Measurements from ENCODE around the gene ZBTB7C.

ZBTB7C gene

DNA sequence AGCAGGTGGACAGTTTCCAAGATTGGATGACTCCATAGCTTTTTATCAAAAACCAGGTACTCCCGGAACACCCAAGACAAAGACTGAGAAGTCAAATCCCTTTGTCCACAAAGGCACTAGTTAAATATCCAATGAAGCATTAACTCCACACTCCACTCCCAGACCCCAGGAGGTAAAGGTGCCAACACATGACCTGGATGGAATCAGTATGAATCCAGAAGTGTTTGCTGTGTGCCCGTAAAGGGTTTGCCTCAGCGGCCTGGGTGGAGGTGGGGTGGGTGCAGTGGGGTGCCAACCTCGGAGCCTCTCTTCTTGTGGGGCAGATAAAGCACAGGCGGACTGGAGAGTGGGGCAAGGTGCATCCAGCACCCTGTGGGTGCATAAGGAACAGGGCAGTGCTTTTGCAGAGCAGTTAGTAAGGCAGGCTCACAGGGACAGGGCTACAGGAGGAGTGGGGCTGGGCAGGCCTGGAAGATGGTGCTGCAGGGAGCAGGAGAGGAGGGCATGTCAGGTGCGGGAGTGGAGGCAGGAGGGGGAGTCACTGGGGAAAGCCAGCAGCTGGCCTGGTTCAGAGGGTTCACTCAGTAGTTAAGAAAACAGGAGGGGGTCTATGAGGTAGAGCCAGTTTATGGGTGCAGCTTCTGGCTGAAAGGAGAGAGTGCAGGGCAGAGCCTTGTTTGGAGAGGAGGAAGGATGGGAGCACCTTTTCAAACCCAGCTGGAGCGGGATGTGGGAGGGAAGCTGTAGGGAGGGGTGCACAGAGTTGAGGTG is 270.3 kb downstream of the ZBTB7C start:
- DNase-seq (ENCODE audit: low spot score), result no peak

DNA sequence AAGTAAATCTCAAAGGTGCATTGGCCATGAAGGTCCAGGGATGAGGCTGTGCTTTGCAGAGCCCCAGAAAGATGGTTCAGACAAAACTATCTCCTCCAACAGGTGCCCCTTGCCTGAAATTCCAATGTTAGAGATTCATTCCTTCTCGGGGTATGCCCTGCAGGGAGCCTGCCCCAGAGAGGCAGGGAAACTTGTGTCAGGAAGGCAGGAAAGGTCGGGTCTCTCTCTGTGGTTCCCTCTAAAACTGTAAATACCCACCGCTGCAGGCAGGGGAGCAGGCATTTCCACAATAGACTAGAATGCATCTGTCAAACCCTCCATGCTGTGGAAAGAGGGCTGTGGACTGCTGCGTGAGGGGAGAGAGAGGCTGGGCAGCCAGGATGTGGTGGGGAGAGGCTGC is 271.0 kb downstream of the ZBTB7C start:
- DNase-seq (ENCODE audit: low spot score), result no peak

DNA sequence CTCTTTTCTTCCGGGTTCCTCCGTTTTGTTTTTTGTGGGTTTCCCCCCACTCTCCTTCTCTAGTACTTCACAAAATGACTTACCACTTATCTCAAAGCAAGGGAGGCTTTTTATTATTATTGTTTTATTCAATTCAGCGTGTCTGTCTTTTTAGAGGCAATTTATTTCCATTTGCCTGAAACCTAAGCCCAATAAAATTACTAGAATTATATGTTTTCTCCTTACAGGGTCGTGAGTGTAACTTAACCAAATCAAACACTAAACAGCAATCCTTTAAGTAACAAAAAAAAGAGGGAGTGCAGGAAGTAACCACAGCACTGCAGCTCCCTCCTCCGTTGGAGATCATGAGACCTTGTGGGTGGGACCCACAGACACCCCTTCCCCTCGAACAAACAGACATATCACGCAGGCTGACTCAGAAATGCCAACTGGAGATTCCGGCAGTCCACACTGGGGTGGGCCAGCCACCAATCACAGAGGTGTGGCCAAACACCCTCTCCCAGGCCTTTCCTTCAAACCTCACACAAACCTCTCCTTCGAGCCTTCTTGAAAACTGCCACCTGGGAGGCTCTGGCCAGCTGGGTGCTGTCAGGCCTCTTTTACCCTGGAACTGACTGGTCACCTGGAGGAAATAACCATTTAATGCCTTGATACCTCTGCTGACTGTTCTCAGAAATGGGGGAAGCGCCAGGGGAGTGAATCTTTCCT is 271.7 kb downstream of the ZBTB7C start:
- no peak for DNase-seq (ENCODE audit: low spot score)

DNA sequence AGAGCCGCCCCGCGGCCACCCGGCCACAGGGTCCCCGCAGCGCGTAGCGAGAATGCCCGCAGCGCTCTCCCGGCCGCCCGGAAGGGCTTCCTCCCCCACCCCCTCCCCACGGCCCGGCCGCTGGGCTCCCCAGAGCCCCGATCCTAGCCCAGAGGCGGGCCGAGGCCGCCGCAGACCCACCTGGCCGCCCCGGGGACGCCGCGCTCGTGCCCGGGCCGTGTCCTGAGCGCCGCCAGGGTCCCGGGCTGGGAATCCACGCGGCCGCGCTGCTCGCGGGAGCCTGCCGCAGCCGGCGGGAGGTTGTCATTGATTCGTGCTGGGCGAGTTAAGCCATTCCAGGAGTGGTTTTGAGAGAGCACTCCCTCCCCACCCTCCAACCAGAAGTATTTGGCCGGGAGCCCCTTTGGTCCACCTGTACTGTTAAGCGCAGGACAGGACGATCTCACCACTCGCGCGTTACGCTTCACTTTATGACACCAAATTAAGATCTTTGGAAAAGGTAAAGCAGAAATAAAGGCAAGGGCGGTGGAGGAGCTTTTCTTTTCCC is 272.3 kb downstream of the ZBTB7C start:
- no peak for DNase-seq (ENCODE audit: low spot score)

DNA sequence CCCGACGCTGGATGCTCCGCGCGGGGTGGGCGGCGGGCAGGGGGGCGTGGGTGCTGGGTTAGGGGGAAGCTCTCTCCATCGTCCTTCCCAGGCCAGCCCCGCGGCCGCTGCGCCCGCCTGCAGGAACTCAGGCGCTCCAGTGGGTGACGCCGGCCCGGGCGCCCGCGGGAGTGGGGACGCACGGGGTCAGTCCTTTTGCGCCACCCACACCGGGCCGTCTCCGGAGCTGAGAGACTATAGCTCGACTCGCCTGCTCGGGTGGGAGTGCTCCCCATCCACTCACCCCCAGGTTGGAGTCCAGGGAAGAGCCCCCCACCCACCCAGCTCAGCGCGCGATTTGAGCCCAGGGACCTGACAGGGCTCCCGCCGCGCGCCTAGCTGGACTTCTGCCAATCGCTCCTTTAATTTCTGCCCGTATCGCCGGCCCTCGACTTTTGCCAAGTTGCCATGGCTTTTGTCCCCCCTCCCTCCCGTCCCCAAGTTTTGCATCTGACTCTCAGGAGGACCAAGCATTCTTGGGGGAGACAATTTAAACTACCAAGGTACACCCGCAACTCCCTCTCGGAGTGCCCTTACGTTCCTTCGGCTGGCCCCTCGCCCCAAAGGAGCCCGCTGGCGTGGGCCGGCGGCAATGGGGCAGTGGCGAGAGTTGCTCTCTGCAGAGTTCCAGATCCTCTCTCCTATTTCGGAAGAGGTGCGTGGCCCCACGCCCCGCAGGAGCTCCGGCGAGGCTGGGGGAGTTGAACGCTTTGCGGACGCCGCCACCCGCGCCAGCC is 272.9 kb downstream of the ZBTB7C start:
- DNase-seq (ENCODE audit: low spot score), result no peak

DNA sequence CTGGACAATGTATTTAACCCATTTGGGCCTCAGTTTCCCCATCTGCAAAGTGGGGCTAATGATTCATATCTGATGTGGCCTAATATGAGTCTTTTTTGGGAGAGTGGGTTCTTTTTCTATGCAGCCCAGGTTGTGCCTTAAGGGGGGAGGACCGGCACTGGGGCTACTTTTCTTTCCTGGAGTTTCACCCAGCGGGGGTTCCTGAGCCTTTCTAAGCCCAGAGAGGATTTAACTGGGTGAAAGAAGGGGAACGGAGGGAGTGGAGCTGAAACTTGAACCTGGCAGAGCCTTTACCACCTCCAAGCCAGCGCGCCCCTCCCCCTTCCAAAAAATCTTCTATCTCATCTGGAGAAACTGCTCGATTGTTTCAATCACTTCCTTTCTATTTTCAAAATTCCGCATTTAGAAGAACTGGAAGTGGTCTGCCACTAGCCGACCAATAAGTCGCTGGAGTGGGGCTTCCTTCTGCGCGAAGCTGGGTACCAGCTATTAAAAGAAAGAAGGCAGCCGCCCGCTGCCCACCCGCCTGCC is 273.7 kb downstream of the ZBTB7C start:
- DNase-seq (ENCODE audit: low spot score), result no peak

DNA sequence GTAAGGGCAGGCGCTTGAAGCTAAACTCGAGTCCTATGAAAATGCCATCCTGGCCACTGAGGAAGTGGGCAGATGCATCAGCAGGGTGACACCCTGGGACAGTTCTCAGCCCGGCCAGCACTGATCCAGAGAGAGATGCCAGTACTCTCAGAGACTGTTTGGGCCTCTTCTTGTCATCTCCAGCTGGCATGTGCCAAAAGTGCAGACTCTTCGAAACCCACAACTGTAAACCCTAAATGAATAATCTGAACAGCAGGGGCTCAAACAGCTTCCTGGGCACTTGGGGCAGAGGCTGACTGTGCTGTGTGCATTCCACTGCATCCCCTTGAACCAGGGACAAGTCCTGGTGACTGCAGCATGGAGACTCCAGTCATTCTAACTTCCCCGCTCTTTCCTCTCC is 274.6 kb downstream of the ZBTB7C start:
- DNase-seq (ENCODE audit: low spot score), result no peak

DNA sequence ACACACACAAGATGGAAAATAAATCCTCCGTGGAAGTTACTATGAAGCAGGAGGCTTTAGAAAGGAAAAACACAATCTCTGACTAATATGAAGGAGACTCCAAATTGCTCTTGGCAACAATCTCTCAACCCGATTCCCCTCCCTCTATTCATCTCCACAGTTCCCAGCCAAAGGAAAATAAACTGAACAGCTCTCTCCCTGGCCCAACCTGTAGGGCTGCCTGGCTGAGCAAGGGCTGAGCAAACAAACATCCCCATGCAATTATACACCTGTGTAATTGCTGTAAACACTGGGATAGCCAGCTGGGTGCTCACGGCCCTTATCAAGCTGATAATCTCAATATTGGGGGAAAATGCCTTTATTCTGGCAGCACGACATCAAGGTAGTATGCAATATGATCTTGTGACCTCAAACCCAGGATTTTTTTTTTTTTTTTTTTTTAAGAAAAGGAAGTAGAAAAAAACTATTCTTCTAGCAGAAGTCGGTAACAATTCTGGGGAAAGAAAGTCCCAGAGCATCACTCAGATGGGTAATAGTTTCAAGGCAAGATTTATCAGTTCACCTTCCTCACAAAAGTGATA is 275.4 kb downstream of the ZBTB7C start:
- DNase-seq (ENCODE audit: low spot score), result no peak

DNA sequence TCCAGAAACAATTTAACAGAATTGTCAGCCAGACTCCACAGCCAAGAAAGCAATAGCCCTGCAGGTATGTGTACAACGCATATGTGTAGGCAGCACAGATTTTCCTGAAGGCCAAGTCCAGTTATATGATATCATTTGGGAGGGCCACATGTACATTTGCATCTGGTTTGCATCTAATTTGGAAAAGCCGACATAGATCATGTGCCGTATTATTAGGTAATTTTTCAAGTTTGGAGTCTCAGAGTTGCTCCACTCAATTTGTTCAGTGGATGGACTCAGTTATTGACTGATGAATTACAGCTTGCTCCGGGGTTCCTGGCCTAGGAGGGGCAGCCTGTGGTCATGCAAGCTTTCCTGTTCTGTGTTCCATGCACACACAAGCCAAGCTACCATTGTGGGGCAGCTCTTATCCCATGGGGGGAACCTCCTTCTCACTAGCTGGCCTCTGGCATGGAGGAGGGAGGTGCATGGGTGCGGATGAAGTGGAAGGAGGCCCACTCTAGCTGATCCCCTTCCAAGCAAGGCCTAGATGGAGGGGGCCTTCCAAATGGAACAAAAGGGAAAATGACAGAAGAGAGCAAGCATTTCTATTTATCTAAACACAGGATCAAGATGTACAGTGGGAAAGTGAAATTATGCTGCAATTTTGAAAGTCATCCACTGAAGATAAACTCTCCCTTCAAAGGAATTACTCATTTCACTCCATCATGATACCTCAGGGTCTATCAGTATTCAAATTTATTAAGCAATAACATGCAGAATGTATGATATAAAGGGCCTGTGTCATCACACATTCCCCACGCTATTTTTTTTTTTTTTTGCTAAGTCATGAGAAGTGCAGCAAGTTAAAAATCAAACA is 276.2 kb downstream of the ZBTB7C start:
- no peak for DNase-seq (ENCODE audit: low spot score)

DNA sequence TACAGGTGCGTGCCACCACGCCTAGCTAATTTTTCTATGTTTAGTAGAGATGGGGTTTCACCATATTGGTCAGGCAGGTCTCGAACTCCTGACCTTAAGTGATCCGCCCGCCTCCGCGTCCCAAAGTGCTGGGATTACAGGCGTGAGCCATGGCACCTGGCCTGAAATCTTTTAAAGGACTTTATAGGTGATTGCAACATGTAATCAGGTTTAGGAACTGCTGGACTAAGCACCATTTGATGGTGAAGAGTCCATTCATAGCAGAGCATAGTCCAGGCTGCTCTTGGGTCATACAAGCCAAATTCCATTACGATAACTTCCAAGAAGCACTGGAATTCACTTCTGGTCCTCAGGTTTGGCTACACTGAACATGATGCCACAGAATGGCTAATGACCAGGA is 278.1 kb downstream of the ZBTB7C start:
- DNase-seq (ENCODE audit: low spot score), result no peak

DNA sequence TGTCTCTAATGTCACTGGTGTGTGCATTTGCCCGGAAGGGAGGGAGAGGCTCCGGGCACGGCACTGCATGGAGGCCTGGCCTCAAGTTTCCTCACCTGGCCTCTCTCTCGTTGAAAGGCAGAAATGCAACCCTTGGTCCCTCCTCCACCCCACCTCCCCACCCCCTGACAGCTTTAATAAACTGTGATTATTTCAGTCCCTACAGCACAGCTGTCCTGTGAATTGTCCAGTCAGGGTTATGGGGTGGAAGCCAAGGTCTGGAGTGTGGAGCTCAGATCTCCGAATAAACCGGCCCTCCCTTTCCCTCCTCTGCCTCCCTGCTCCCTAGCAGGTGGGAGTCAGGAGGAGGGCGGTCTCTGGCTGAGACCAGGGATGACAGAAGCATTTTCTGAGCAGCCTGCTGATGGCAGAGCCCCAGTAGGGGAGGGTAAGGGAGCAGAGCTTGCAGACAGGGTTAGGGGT is 279.5 kb downstream of the ZBTB7C start:
- no peak for DNase-seq (ENCODE audit: low spot score)

DNA sequence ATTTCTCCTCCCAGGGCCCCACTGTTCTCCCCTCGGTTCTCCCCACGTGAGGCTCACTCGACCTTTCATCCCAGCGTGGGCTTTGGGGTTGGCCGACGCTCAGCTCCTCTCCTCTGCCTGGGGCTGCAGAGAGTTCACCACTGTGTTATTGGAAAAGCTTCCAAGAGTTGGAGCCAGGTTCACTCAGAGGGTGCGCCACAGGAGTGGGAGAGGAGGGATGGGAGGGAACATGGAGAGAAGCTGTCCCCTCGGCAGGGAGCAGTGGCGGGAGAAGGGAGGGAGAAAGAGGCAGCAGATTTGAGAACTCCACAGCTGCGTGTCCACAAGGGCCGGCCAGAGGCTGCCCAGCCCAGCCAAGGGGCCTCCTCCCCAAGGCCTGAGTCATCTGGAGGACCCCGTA is 281.6 kb downstream of the ZBTB7C start:
- DNase-seq (ENCODE audit: low spot score), result no peak

DNA sequence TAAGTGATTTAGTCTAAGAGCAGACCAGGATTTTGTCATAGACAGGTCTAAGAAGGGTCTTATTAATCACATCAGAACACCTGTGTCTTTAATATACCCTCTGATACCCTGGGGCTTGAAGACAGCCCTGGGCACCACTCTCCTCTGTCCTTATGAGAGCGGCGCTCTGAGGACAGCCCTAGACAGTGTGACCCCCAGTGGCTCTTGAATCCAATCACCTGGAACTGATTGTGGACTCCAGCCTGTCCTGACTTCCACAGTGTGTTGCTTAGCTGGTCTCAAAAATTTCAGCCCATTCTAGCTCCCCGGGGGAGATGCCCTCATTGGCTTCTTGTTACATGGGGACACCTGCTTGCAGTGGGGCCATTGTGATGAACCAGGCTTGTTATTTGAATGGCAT is 282.9 kb downstream of the ZBTB7C start:
- DNase-seq (ENCODE audit: low spot score), result no peak

DNA sequence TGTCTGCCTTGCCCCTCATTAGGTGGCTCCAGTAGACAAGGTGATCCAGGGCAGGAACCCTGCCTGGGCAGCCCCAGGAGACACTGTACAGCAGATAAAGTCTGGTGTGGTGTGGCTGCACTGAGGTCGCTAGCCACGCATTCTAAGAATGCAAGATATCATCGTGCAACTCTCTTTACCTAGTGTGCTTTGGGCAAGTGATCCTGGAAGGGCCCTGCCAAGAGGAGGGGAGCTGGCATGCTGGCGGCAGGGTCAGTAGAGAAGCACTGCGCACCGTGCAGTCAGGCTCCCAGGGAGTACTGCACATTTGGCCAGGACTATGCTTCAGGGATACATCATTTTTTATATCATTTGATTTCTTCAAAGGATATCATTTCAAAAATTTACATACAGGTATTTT is 283.5 kb downstream of the ZBTB7C start:
- DNase-seq (ENCODE audit: low spot score), result no peak

DNA sequence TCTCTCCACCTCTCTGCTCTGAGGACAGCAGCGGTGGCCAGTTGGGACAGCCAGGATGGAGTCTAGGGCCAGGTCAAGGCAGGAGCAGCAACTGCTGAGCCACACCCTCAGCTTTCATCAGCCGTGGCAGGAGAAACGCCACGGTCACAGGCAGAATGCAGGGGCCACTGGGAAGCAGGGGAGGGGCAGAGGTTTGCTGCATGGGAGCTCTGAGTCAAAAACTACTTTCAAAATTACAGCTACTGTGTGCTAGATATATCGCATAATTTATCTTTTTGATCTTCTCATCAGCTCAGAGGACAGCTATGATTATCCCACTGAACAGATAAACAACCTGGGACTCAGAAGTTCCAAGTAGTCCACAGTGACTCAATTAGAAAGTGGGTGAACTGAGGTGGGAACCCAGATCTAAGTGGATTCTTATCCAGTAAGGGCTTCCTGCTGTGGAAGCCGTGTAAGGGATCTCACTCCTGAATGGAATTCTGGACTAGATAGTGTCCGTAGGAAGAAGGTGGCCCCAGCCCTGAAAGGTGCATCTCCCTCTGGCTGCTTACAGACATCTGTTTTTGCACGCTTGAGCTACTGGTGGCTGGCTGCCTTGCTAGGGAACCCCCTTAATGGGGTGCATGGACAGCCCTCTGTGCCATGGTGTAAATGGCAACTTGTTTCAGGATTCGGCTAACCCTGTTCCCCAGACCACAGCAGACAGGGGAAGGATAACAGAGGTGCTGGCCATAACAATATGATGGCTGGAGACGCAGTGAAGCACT is 284.1 kb downstream of the ZBTB7C start:
- DNase-seq (ENCODE audit: low spot score), result no peak

DNA sequence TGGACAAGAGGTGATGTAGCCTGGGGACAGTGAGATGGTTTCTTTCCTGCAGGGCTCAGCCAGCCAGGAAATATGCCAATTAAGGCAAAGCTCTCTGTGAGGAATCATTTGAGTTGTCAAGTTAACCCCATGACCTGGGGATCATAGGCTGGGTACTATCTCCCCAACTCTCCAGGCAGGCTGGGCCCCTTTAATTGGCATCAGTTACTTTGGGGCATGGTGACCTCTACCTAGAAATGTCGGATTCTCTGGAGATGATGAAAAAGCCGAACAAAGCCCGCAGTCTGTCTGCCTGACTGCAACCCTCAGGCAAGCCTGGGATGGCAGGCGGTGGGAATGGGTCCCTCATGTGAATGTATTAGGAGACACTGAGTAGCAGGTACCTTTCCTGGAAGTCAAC is 285.2 kb downstream of the ZBTB7C start:
- no peak for DNase-seq (ENCODE audit: low spot score)

DNA sequence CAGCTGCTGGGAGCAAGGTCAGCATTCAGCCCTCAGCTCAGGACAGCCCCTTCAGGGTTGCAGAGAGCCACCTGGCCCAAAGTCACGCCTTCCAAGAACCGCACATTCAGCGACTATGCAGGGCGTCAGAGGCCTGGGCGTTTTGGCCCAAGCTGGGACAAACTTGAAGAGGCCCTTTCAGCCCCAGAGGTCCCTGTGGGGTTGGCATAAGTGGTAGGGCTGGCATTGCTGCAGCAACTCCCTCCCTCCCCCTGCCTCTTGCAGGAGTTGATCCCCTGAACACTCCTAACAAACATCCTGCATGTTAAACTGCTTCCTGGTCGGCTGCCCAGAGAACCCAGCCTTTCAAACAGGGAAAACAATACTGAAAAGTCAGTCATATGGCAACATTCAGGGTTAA is 285.9 kb downstream of the ZBTB7C start:
- DNase-seq (ENCODE audit: low spot score), result no peak

DNA sequence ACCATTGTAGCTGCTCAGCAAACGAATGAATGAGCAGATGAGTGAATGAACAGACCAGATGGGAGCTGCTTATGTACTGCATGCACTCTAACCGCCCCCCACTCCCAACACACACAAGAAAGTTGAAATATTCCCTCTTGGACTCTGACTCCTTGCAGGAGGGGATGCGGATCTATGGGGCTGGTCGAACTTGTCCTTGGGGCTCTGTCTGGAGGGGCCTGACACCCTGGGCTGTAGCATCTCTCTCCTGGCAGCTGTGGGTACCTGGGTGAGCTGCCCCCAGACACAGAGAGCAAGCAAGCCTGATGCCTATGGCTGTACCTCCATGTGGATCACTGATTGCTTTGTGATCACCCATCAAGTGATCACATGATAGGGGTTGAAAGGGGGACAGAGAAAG is 286.4 kb downstream of the ZBTB7C start:
- DNase-seq (ENCODE audit: low spot score), result no peak

DNA sequence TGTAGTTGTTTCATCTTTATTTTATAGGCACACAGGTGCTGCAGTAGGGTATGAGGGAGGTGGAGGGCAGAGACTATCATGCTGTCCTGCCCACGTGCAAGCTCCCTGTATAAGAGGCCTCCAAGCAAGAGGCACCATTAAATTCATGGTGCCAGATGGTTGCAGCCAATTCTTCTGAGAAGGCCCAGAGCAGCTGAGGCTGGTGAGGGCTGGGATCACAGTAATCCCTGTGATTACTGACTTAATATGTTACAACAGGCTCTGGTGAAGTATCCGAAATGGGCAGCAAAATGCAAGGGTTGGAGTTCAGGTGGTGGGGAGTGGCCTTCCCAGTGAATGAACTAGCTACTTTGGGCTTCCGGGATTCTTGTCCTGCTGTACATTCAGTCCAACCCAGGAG is 286.8 kb downstream of the ZBTB7C start:
- no peak for DNase-seq (ENCODE audit: low spot score)

DNA sequence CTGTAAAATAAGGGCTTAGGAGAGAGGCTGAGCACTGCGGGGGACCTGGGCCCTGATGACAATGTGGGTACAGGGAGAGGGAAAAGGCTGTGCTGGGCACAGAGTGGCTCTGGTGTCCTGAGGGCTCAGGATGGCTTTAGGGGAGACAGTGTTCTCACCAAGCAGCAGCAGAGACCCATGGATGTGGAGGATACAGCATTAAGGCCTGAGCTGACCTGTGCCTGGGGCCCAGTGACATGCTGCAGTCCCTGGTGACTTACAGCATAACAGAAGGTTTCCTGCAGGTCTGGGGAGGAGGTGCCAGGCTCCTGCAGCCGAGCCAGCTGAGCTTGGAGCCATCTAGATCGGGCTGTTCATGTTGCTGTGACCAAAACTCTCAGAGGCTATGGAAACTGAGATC is 287.4 kb downstream of the ZBTB7C start:
- DNase-seq (ENCODE audit: low spot score), result no peak

Data from hepatic stellate cell (primary cell).